Left lobe of liver (tissue), 2 donors: ENCODE measurements around the gene FAM124A. TPM values are rescaled to one million over a fixed set of nuclear protein-coding genes. Genes with fewer than 3 reads are reported as not detected.

Experiments
- ATAC-seq: fragments of 200-7000 bp; cut with Tn5 transposase; one replicate; pipeline ENCODE4 v1.9.1; 2020; ENCODE audit warnings: mild to moderate bottlenecking, moderate library complexity
- DNase-seq: peaks from one replicate; pipeline ENCODE4 v3.0.0-alpha.2; 2020; ENCODE audit warnings: low spot score
- total RNA-seq: library from RNA; stranded (reverse); gene quantifications from one replicate; pipeline ENCODE4 v1.2.1, GENCODE V29; 2021
- donor health status: DM: no; HTN: no; CAD: no; lungs with moderate emphysema.
- donor health status: DM: no; HTN: yes; CAD: no.

The FAM124A gene
- total RNA-seq, 1 donor from 2014 or later, result 0.50 TPM

- no peak for ATAC-seq
- DNase-seq, result no peak
Observed at GRCh38 chr13:51298812-51299211, 76.6 kb downstream of the FAM124A start.

GRCh38 chr13:51303063-51303552, 80.9 kb downstream of the FAM124A start:
- no peak for DNase-seq
- ATAC-seq, result no peak

- no peak for ATAC-seq
- DNase-seq, result no peak
Observed at GRCh38 chr13:51303882-51304281, 81.7 kb downstream of the FAM124A start.

- DNase-seq (no peak), ATAC-seq (no peak)
Observed at GRCh38 chr13:51305271-51305967, 83.2 kb downstream of the FAM124A start.

- DNase-seq (no peak), ATAC-seq (no peak)
Observed at GRCh38 chr13:51308781-51309180, 86.6 kb downstream of the FAM124A start.

GRCh38 chr13:51311231-51311630, 89.0 kb downstream of the FAM124A start:
- ATAC-seq (no peak), DNase-seq (no peak)

- no peak for DNase-seq
Observed at GRCh38 chr13:51311957-51312520, 89.8 kb downstream of the FAM124A start.

GRCh38 chr13:51313619-51314018, 91.4 kb downstream of the FAM124A start:
- no peak for ATAC-seq

More at GRCh38 chr13:51311957-51312520, 89.8 kb downstream of the FAM124A start:
- no peak for ATAC-seq

GRCh38 chr13:51317262-51317661, 95.1 kb downstream of the FAM124A start:
- DNase-seq (no peak), ATAC-seq (no peak)

More at GRCh38 chr13:51313619-51314018, 91.4 kb downstream of the FAM124A start:
- peak; percentile 3 for DNase-seq

- DNase-seq, result no peak
- ATAC-seq, result no peak
Observed at GRCh38 chr13:51318015-51318414, 95.8 kb downstream of the FAM124A start.

GRCh38 chr13:51318876-51319275, 96.7 kb downstream of the FAM124A start:
- DNase-seq (no peak), ATAC-seq (no peak)

- DNase-seq (no peak), ATAC-seq (no peak)
Observed at GRCh38 chr13:51321836-51322235, 99.6 kb downstream of the FAM124A start.

- DNase-seq, result no peak
- ATAC-seq, result no peak
Observed at GRCh38 chr13:51322826-51323225, 100.6 kb downstream of the FAM124A start.

GRCh38 chr13:51323824-51324511, 101.8 kb downstream of the FAM124A start:
- peak; percentile 52 for ATAC-seq

GRCh38 chr13:51324714-51325420, 102.7 kb downstream of the FAM124A start:
- no peak for DNase-seq
- peak; percentile 19 for ATAC-seq

More at GRCh38 chr13:51323824-51324511, 101.8 kb downstream of the FAM124A start:
- no peak for DNase-seq

GRCh38 chr13:51325837-51326236, 103.6 kb downstream of the FAM124A start:
- ATAC-seq (no peak), DNase-seq (no peak)

- ATAC-seq (no peak), DNase-seq (no peak)
Observed at GRCh38 chr13:51326777-51327176, 104.6 kb downstream of the FAM124A start.

- DNase-seq, result no peak
- no peak for ATAC-seq
Observed at GRCh38 chr13:51327961-51328360, 105.8 kb downstream of the FAM124A start.

GRCh38 chr13:51328488-51328887, 106.3 kb downstream of the FAM124A start:
- no peak for DNase-seq
- ATAC-seq, result no peak

- DNase-seq (no peak), ATAC-seq (no peak)
Observed at GRCh38 chr13:51329606-51330005, 107.4 kb downstream of the FAM124A start.

- DNase-seq (no peak), ATAC-seq (no peak)
Observed at GRCh38 chr13:51330791-51331190, 108.6 kb downstream of the FAM124A start.
